ENCODE results near the gene CGREF1. TPM values are rescaled to one million over a fixed set of nuclear protein-coding genes. Genes with fewer than 3 reads are reported as not detected.

CGREF1 gene
- total and polyA plus RNA-seq, 2 donors (not counting 3 experiments of a cell fraction or from before 2014, with no cell fraction given), result 2.9 to 5.8 TPM

DNA sequence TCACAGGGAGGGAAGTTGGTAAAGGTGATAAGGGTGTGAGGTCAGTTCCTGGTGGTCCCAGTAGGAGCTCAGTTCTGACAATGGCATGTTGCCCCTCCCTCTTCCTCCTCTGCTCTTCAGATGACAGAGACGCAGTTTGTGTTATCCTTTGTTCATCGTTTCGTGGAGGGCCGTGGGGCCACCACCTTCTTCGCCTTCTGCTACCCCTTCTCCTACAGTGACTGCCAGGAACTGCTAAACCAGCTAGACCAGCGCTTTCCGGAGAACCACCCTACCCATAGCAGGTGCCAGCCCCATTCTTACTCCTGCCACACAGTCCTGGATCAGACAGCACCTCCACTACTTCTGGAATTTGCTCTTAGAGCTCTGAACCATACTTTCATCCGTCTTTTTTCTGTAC is 65.2 kb downstream of the CGREF1 start:
- CTCF ChIA-PET, result interaction anchor here (0.6 to 5.9 kb wide), 2 partner anchors 32 to 92 kb away, joined by 3 to 34 read pairs; no protein-coding TSS in a partner anchor
- intact Hi-C loops (cut with micrococcal nuclease) (no loop called here), dilution Hi-C loops (cut with MboI; ENCODE audit: extremely low pct_ligation_motif_present, low sequenced_read_pairs) (no loop called here)
- Histone ChIP-seq H4K20me1 (replicated peaks; ENCODE audit: control insufficient read depth, extremely low read depth, insufficient read depth, low read length) (no peaks in the 10 kb centered on the region), H3K9ac (replicated peaks; ENCODE audit: extremely low read depth, insufficient read depth, low read length) (no peak overlapping the region), H3K9me1 (replicated peaks; ENCODE audit: control insufficient read depth, extremely low read depth, insufficient read depth, low read length) (no peaks in the 10 kb centered on the region), H3K27ac (ENCODE audit: insufficient read depth, low read depth, low read length) (no peak overlapping the region), H3K4me1 (ENCODE audit: control insufficient read depth, extremely low read depth, insufficient read depth, low read length) (peaks cover 12% of the 10 kb centered on the region), H3K4me2 (ENCODE audit: insufficient read depth, low read length) (no peak overlapping the region), H3K9me3 (replicated peaks; ENCODE audit: control insufficient read depth, insufficient read depth, low read length) (no peaks in the 10 kb centered on the region), H3K4me3 (replicated peaks in 1 of 3; ENCODE audit: insufficient read depth in 1 of 3, low read depth in 1 of 3, low read length in 3 of 3) (no peak overlapping the region), H3K79me2 (ENCODE audit: control insufficient read depth, insufficient read depth, low read length) (no peaks in the 10 kb centered on the region), H3K36me3 (ENCODE audit: control insufficient read depth in 2 of 2, extremely low read depth in 1 of 2, insufficient read depth in 2 of 2, low read length in 2 of 2) (peaks cover 3 to 28% of the 10 kb centered on the region in 2 experiments), H2AFZ (ENCODE audit: low read depth, low read length) (no peak overlapping the region), H3K27me3 (ENCODE audit: control insufficient read depth in 2 of 2, insufficient read depth in 2 of 2, low read length in 2 of 2) (no peaks in the 10 kb centered on the region)
- no TSS peak for BruUV-seq (replicated peaks)
- TF ChIP-seq POLR2A (IDR thresholded peaks at IDR 0.05; ENCODE audit: low read depth, low read length) (no peak), POLR2AphosphoS5 (IDR thresholded peaks at IDR 0.05; ENCODE audit: insufficient read depth, low read depth, low read length) (no peak), FOS (IDR thresholded peaks at IDR 0.05; ENCODE audit: borderline replicate concordance, insufficient read depth, low read length) (no peak)
- POLR2A ChIA-PET, result no interaction called here
- FAIRE-seq (no peak), DNase-seq (ENCODE audit: low read depth, low spot score) (no peak)

DNA sequence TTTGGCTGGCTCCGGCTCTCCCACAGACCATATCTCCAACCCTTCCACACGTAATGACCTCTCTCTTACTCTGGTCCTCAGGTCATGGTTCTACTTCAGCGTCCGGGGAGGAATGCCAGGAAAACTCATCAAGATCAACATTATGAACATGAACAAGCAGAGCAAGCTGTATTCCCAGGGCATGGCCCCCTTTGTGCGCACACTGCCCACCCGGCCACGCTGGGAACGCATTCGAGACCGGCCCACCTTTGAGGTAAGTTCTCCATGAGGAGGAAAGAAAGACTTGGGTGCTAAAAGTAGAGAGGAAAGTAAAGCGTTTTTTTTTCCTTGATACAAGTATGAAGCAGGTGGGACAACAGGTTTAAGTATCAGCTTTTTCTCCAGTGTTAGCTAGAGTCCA is 65.6 kb downstream of the CGREF1 start:
- H4K20me1 ChIP-seq (replicated peaks; ENCODE audit: control insufficient read depth, extremely low read depth, insufficient read depth, low read length), result no peaks in the 10 kb centered on the region
- dilution Hi-C loops (cut with MboI; ENCODE audit: extremely low pct_ligation_motif_present, low sequenced_read_pairs) (no loop called here), intact Hi-C loops (cut with micrococcal nuclease) (no loop called here)
- CTCF ChIA-PET, result interaction anchor here (3.8 to 5.9 kb wide), 2 partner anchors 19 to 92 kb away, joined by 25 to 34 read pairs; partner anchors contain the start of gene OST4
- FAIRE-seq (no peak), DNase-seq (ENCODE audit: low read depth, low spot score) (no peak)
- no peak overlapping the region for H3K27ac ChIP-seq (ENCODE audit: insufficient read depth, low read depth, low read length)
- H3K36me3 ChIP-seq (ENCODE audit: control insufficient read depth in 2 of 2, extremely low read depth in 1 of 2, insufficient read depth in 2 of 2, low read length in 2 of 2), result peaks cover 3 to 27% of the 10 kb centered on the region in 2 experiments
- H3K4me3 ChIP-seq (replicated peaks in 1 of 3; ENCODE audit: insufficient read depth in 1 of 3, low read depth in 1 of 3, low read length in 3 of 3), result no peak overlapping the region
- H3K9ac ChIP-seq (replicated peaks; ENCODE audit: extremely low read depth, insufficient read depth, low read length), result no peak overlapping the region
- H3K79me2 ChIP-seq (ENCODE audit: control insufficient read depth, insufficient read depth, low read length), result no peaks in the 10 kb centered on the region
- no peaks in the 10 kb centered on the region for H3K9me3 ChIP-seq (replicated peaks; ENCODE audit: control insufficient read depth, insufficient read depth, low read length)
- no peak overlapping the region for H2AFZ ChIP-seq (ENCODE audit: low read depth, low read length)
- no peaks in the 10 kb centered on the region for H3K9me1 ChIP-seq (replicated peaks; ENCODE audit: control insufficient read depth, extremely low read depth, insufficient read depth, low read length)
- POLR2A ChIA-PET, result no interaction called here
- H3K4me1 ChIP-seq (ENCODE audit: control insufficient read depth, extremely low read depth, insufficient read depth, low read length), result peaks cover 12% of the 10 kb centered on the region
- BruUV-seq (replicated peaks), result no TSS peak
- no peak overlapping the region for H3K4me2 ChIP-seq (ENCODE audit: insufficient read depth, low read length)
- H3K27me3 ChIP-seq (ENCODE audit: control insufficient read depth in 2 of 2, insufficient read depth in 2 of 2, low read length in 2 of 2), result no peaks in the 10 kb centered on the region
- TF ChIP-seq GATA2 (IDR thresholded peaks at IDR 0.05; ENCODE audit: insufficient read depth, insufficient read length, low read depth, low read length), result no peak
- TF ChIP-seq MAX (IDR thresholded peaks at IDR 0.05; ENCODE audit: insufficient read depth, insufficient read length), result no peak
- TF ChIP-seq POLR2A (IDR thresholded peaks at IDR 0.05; ENCODE audit: low read depth, low read length), result no peak
- TF ChIP-seq CTCF (IDR thresholded peaks at IDR 0.05; ENCODE audit: extremely low read depth in 1 of 2, insufficient read depth in 1 of 2, low read depth in 1 of 2, low read length in 2 of 2), result no peak
- no peak for TF ChIP-seq POLR2AphosphoS5 (IDR thresholded peaks at IDR 0.05; ENCODE audit: insufficient read depth, low read depth, low read length)
- TF ChIP-seq JUN (IDR thresholded peaks at IDR 0.05; ENCODE audit: borderline replicate concordance, insufficient read depth, insufficient read length, low read depth), result no peak
- no peak for TF ChIP-seq EZH2 (IDR thresholded peaks at IDR 0.05; ENCODE audit: borderline replicate concordance, low read depth, low read length, severe bottlenecking)
- no peak for TF ChIP-seq FOS (IDR thresholded peaks at IDR 0.05; ENCODE audit: borderline replicate concordance, insufficient read depth, low read length)
- TF ChIP-seq MYC (IDR thresholded peaks at IDR 0.05; ENCODE audit: low read depth, low read length), result no peak

Measured in endothelial cell of umbilical vein (primary cell).